Lower lobe of right lung (tissue), 2 donors: ENCODE results near the gene GOLM1. TPM values are rescaled to one million over a fixed set of nuclear protein-coding genes. Genes with fewer than 3 reads are reported as not detected.

ENCODE experiments used
- ATAC-seq, 2 donors: fragments of 200-7000 bp; cut with Tn5 transposase; one replicate each; pipeline ENCODE4 v1.9.1; 2020 to 2022; ENCODE audit warnings: mild to moderate bottlenecking in 2 of 2, moderate library complexity in 2 of 2
- DNase-seq: peaks from one replicate; pipeline ENCODE4 v3.0.0-alpha.2; 2020
- H3K27ac ChIP-seq: fragments of 200-600 bp; one replicate; pipeline ENCODE4 v1.8.0; 2022
- H3K27me3 ChIP-seq: fragments of 200-600 bp; one replicate; pipeline ENCODE4 v1.8.0; 2022; ENCODE audit warnings: low read depth
- H3K36me3 ChIP-seq: fragments of 200-600 bp; one replicate; pipeline ENCODE4 v1.8.0; 2022; ENCODE audit warnings: mild to moderate bottlenecking
- H3K4me1 ChIP-seq: fragments of 200-600 bp; one replicate; pipeline ENCODE4 v1.8.0; 2022
- H3K4me3 ChIP-seq: fragments of 200-600 bp; one replicate; pipeline ENCODE4 v1.8.0; 2022; ENCODE audit warnings: mild to moderate bottlenecking
- H3K9me3 ChIP-seq: fragments of 200-600 bp; one replicate; pipeline ENCODE4 v1.8.0; 2022
- CTCF ChIP-seq: fragments of 200-600 bp; IDR thresholded peaks from one replicate; pipeline ENCODE4 v1.8.0; 2022; ENCODE audit warnings: antibody characterized with exemption, mild to moderate bottlenecking
- intact Hi-C: fragments of 100-400 bp; cut with DNase I; formaldehyde crosslinking; loops from one replicate; pipeline ENCODE4 v1.11.0; 2022
- total RNA-seq: library from RNA; stranded (reverse); fragmentation: NEBNext Ultra II Directional; extraction: Animal tissue kit (Norgen Biotek cat#: 25700); gene quantifications from one replicate; pipeline ENCODE4 v1.2.1, GENCODE V29; 2021
- donor health status: DM: no; HTN: yes; CAD: no; lungs with severe emphysema.

GOLM1 gene
- total RNA-seq, 1 donor from 2014 or later, result 16.7 TPM

DNA sequence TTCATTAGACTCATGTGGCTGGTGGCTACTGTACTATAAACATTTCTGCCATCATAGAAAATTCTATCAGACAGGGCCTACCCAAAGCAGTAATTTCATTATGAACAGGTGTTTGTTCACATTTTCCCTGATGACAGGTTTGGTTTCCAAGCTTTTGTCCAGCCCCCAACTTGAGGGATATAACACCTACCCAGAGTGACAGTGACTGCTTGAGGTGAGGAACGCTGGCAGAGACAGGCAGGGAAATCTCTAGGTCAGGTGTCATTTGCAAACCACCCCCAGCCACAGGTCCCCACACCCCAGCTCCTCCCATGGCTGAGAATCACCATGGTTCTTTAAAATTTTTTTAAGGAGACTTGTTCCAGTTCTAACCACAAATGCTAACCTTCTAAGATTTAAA is 25.5 kb downstream of the GOLM1 start:
- H3K27ac ChIP-seq, result no peak overlapping the region
- no peaks in the 10 kb centered on the region for H3K36me3 ChIP-seq
- TF ChIP-seq CTCF, result no peak
- H3K4me1 ChIP-seq, result no peaks in the 10 kb centered on the region
- ATAC-seq, result no peak
- H3K9me3 ChIP-seq, result no peaks in the 10 kb centered on the region
- no peak overlapping the region for H3K4me3 ChIP-seq
- H3K27me3 ChIP-seq, result no peaks in the 10 kb centered on the region
- DNase-seq, result no peak
- intact Hi-C loops, result no loop called here

DNA sequence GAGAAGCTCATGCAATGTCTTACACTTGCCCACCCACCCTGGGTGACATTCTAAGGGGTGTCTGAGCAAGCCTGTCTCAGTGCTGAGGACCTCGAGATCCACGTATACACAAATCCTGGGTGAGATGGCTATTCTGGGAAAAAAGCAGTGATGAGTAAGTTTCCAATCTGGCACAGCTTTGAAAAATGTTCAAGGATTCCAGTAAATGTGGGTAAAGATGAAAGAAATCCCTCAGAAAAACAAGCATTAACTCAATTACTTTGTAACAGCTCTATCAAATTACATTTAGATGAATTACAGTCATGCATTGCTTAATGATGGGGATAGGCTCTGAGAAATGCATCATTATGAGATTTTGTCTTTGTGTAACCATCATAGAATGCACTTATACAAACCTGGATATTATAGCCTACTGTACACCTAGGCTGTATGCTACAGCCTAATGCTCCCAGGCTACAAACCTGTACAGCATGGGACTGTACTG is 26.9 kb downstream of the GOLM1 start:
- no peak for ATAC-seq

DNA sequence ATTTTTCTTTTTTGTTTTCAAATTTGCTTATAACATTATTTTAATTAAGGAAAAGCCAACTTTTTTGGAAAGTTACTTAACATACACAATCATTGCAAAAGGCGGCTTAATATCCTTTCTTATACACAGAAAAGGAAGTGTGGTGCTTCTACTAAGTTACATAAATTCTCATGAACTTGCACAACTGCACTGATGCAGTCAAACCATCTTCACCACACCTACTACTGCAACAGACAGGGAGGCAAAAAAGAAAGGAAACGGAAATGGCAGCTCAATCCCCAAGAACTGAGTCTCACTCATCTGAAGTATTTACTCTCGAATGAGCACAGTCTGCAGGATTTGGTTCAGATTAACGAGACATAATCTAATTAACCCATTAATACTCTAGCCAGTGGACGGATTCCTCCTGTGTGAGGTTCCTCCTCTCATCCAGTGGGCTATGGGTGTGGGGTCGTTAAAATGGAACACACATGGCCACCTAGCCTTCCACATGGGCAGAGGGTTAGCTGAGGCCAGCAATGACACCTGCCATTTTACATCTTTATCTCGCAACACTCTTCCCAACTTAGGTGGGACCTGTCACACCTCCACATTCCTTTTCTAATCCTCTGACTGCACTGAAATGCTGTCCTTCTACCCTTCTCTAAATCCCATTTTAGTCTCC is 30.0 kb downstream of the GOLM1 start:
- Histone ChIP-seq H3K36me3 (no peaks in the 10 kb centered on the region), H3K27me3 (no peaks in the 10 kb centered on the region), H3K4me1 (no peaks in the 10 kb centered on the region), H3K9me3 (no peaks in the 10 kb centered on the region), H3K4me3 (no peak overlapping the region), H3K27ac (no peak overlapping the region)
- no peak for TF ChIP-seq CTCF
- peak; percentile 51 to 60 for ATAC-seq
- intact Hi-C loops, result no loop called here
- DNase-seq, result no peak

More for the DNA sequence above, 26.9 kb downstream of the GOLM1 start:
- H3K4me3 ChIP-seq, result no peak overlapping the region
- H3K9me3 ChIP-seq, result no peaks in the 10 kb centered on the region
- H3K36me3 ChIP-seq, result no peaks in the 10 kb centered on the region
- DNase-seq, result no peak
- intact Hi-C loops, result no loop called here
- no peak for TF ChIP-seq CTCF
- no peak overlapping the region for H3K27ac ChIP-seq
- H3K4me1 ChIP-seq, result no peaks in the 10 kb centered on the region
- no peaks in the 10 kb centered on the region for H3K27me3 ChIP-seq

DNA sequence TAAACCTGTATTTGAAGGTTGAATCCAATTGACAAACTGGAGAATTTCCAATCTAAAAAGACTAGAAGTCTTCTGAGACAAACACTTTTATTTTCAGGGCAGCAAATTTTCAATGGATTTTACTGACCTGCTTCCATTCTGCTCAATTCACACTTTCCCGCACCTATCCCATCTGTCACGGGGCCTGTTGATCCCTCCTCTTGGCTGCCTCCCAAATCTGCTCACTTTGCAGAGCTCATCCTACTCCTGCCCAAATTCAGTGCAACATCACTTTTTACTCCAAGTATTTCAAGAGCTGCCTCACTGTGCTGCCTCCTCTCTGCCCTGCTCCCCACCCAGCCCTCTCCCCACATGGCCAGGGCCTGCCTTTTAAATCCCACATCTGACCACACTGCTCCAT is 35.1 kb downstream of the GOLM1 start:
- DNase-seq, result no peak
- Histone ChIP-seq H3K27me3 (no peaks in the 10 kb centered on the region), H3K9me3 (no peaks in the 10 kb centered on the region), H3K27ac (no peak overlapping the region), H3K4me1 (no peaks in the 10 kb centered on the region), H3K36me3 (no peaks in the 10 kb centered on the region), H3K4me3 (no peak overlapping the region)
- no peak for TF ChIP-seq CTCF
- no peak for ATAC-seq
- intact Hi-C loops, result no loop called here

DNA sequence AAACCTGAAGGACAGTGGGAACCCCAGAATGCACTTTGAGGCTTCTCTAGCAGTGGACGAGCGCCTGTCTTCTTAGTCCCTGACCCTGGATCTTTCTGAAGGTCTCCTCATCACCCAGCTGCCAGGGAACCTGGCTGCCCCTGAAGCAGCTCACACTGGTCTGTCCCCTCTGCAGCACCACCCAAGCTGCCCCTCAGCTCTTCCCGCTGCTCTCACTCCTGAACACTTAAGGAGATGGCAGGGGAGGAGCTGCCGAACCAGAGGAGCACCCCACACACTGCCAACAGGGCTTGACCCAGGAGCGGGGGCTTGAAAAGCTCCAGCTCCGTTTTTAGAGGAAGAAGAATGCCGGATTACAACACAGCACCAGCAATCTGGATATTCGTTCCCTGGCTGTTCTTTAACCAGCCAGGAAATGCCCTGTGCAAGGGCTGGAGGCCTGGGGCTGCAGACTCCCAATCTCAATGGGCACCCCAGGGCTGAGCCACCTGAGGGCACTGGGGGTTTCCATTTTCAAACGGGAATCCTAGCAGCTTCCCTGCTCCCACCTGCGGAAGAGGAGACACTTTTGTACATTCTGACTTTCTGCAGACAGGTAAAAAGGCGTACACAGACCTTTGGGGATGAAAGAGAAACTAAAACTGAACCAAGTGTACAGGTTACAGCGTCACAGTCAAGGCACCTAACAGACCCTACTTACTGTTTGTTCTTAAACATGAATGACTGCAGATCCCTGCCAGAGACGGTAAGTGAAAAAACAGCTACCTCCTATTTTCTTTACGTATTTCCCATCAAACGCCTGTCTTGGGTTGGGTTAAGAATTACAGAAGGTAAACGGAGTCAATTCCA is 36.3 kb downstream of the GOLM1 start:
- Histone ChIP-seq H3K36me3 (no peaks in the 10 kb centered on the region), H3K27me3 (no peaks in the 10 kb centered on the region), H3K4me1 (no peaks in the 10 kb centered on the region), H3K4me3 (peak overlapping the region; percentile 41), H3K9me3 (no peaks in the 10 kb centered on the region), H3K27ac (no peak overlapping the region)
- peak; percentile 66 to 70 for ATAC-seq
- TF ChIP-seq CTCF, result no peak
- DNase-seq, result no peak
- intact Hi-C loops, result no loop called here
